Fibroblast of lung (primary cell): ENCODE measurements around the gene NFE2. TPM values are rescaled to one million over a fixed set of nuclear protein-coding genes. Genes with fewer than 3 reads are reported as not detected.

Experiments
- DNase-seq, 2 donors: peaks; one replicate each; pipeline versions ENCODE4 v3.0.0 to v3.0.0-alpha.2; 2010; ENCODE audit warnings: low read depth in 2 of 2
- H2AFZ ChIP-seq: 2 replicates; pipeline ENCODE4 v1.5.1; 2012; ENCODE audit warnings: low read length, control low read depth, inconsistent platforms
- H3K27ac ChIP-seq: 2 replicates; pipeline ENCODE4 v1.5.1; 2011; ENCODE audit warnings: low read length, control low read depth; ENCODE audit not compliant: insufficient read depth
- H3K27me3 ChIP-seq: 2 replicates; pipeline ENCODE4 v1.5.1; 2011; ENCODE audit warnings: mild to moderate bottlenecking, low read length; ENCODE audit not compliant: control insufficient read depth, insufficient read depth
- H3K36me3 ChIP-seq: 2 replicates; pipeline ENCODE4 v1.5.1; 2011; ENCODE audit warnings: low read length; ENCODE audit not compliant: control insufficient read depth, insufficient read depth
- H3K4me1 ChIP-seq: 2 replicates; pipeline ENCODE4 v1.5.1; 2011; ENCODE audit warnings: low read length; ENCODE audit not compliant: control insufficient read depth, insufficient read depth; ENCODE audit errors: extremely low read depth
- H3K4me2 ChIP-seq: 2 replicates; pipeline ENCODE4 v1.5.1; 2011; ENCODE audit warnings: low read length, control low read depth; ENCODE audit not compliant: insufficient read depth; ENCODE audit errors: extremely low read depth
- H3K4me3 ChIP-seq, 4 experiments: fragments of 200-600 bp in 1 of 4; sonication (generic) in 1 of 4; replicated peaks in 1 of 4; 2 replicates each; pipeline ENCODE4 v1.5.1; 2011 to 2016; ENCODE audit warnings: low read length in 4 of 4, low read depth in 3 of 4, mild to moderate bottlenecking in 3 of 4, control low read depth in 2 of 4, inconsistent platforms in 1 of 4, mixed read lengths in 1 of 4; ENCODE audit not compliant: insufficient read depth in 1 of 4; ENCODE audit errors: control extremely low read depth in 1 of 4
- H3K79me2 ChIP-seq: 2 replicates; pipeline ENCODE4 v1.5.1; 2012; ENCODE audit warnings: mild to moderate bottlenecking, low read length, inconsistent platforms; ENCODE audit not compliant: control insufficient read depth, insufficient read depth
- H3K9ac ChIP-seq: 2 replicates; pipeline ENCODE4 v1.5.1; 2011; ENCODE audit warnings: mild to moderate bottlenecking, low read length, control low read depth; ENCODE audit not compliant: insufficient read depth
- H3K9me3 ChIP-seq: 2 replicates; pipeline ENCODE4 v1.5.1; 2012; ENCODE audit warnings: low read depth, low read length; ENCODE audit not compliant: control insufficient read depth, insufficient read depth
- H4K20me1 ChIP-seq: 2 replicates; pipeline ENCODE4 v1.5.1; 2011; ENCODE audit warnings: low read length; ENCODE audit not compliant: control insufficient read depth, insufficient read depth; ENCODE audit errors: extremely low read depth
- EZH2 ChIP-seq: IDR thresholded peaks from 2 replicates; pipeline ENCODE4 v1.5.1; 2012; ENCODE audit warnings: low read length, control low read depth, mild to moderate bottlenecking; ENCODE audit errors: missing control alignments
- polyA minus RNA-seq: library from RNA; depleted of rRNA, polyadenylated mRNA; stranded (reverse); fragments of >200 nt; gene quantifications from 2 replicates; pipeline ENCODE4 v1.2.3, GENCODE V29; 2011; ENCODE audit warnings: low replicate concordance
- polyA plus RNA-seq, 2 donors: library from polyadenylated mRNA; depleted of rRNA in 1 of 2; stranded (reverse) in 1 of 2; unstranded in 1 of 2; fragments of >200 nt; gene quantifications; 2 replicates each; pipeline ENCODE4 v1.2.1, GENCODE V29; 2011 to 2012; ENCODE audit warnings: missing spikeins in 1 of 2
- total RNA-seq: library from RNA; depleted of rRNA; stranded (reverse); fragments of >200 nt; gene quantifications from 2 replicates; pipeline ENCODE4 v1.2.1, GENCODE V29; 2014
- TF ChIP-seq, protein P1 (sequence below), 2 donors: IDR thresholded peaks in 1 of 2; conservative IDR thresholded peaks in 1 of 2; 1 replicate in 1 of 2; 2 replicates in 1 of 2; pipeline ENCODE4 v1.5.1; 2011 to 2012; ENCODE audit warnings: low read length in 2 of 2, control low read depth in 1 of 2, inconsistent platforms in 1 of 2, low read depth in 1 of 2, mild to moderate bottlenecking in 1 of 2

Gene NFE2
- total RNA-seq, result under 0.01 and 0.17 TPM in 2 replicates
- 0.07 and 0.34 TPM in 2 replicates for polyA plus RNA-seq
- polyA plus RNA-seq (2012), result 0.42 TPM in 1 of 2 replicates, not detected in the other
- not detected in 2 replicates for polyA minus RNA-seq

DNA sequence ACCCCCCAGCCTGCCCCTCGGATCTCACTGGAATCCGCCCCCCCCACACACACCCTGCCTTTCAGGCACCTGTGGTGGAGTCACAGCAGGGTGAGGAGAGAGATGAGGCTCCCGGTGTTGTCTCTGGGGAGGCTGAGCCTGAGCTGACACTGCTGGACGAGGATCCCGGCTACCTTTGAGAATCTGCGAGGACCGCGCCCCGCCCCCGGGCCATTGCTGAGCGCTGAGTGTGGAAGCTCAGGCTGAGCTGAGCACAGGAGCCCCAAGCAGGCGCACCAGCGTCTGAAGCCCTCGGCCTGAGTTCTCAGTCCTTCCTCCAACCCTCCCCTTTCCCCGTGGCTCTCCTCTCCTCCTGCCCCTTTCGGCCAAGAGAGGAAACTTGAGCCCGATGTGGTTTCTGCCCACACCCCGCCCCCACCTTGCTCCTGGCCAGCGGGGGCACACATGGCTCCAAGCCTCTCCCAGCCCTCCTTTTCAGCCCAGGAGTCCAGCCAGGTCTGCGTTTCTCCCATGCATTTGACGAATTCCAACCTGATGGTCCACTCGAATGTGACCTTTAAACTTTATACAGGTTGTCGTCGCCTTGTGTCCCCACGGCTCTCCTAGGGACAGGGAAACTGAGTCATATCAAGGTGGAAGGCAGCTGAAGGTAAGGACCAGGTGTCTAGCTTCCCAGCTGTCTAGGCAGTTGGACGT, at the start of gene NFE2:
Gene NFE2 (minus strand): TSS at position 284 of the 696 bp plus-strand sequence. CDS start 5,767 bp downstream, outside the sequence.
- no peak within 1 kb of the TSS for H3K9ac ChIP-seq
- DNase-seq, result peak; percentile 68 to 83
- H3K4me3 ChIP-seq, result peak within 1 kb of the TSS in 3 of 4 experiments; percentile 14 to 44 (median 26)
- H4K20me1 ChIP-seq, result no peaks in the 10 kb centered on the region
- peak within 1 kb of the TSS; percentile 78 for H3K4me2 ChIP-seq
- H3K27ac ChIP-seq, result no peak within 1 kb of the TSS
- no peaks in the 10 kb centered on the region for H3K9me3 ChIP-seq
- H2AFZ ChIP-seq, result peak within 1 kb of the TSS; percentile 55
- peaks cover 16% of the 10 kb centered on the region for H3K4me1 ChIP-seq
- no peaks in the 10 kb centered on the region for H3K36me3 ChIP-seq
- H3K79me2 ChIP-seq, result no peaks in the 10 kb centered on the region
- TF ChIP-seq, protein P1, sequence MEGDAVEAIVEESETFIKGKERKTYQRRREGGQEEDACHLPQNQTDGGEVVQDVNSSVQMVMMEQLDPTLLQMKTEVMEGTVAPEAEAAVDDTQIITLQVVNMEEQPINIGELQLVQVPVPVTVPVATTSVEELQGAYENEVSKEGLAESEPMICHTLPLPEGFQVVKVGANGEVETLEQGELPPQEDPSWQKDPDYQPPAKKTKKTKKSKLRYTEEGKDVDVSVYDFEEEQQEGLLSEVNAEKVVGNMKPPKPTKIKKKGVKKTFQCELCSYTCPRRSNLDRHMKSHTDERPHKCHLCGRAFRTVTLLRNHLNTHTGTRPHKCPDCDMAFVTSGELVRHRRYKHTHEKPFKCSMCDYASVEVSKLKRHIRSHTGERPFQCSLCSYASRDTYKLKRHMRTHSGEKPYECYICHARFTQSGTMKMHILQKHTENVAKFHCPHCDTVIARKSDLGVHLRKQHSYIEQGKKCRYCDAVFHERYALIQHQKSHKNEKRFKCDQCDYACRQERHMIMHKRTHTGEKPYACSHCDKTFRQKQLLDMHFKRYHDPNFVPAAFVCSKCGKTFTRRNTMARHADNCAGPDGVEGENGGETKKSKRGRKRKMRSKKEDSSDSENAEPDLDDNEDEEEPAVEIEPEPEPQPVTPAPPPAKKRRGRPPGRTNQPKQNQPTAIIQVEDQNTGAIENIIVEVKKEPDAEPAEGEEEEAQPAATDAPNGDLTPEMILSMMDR (conservative IDR thresholded peaks at IDR 0.05 in 1 of 2, IDR thresholded peaks at IDR 0.05 in 1 of 2; ENCODE audit: low read depth in 1 of 2, low read length in 2 of 2), result peak in 1 of 2 donors; percentile 16
- no peak for TF ChIP-seq EZH2
- peaks cover 38% of the 10 kb centered on the region for H3K27me3 ChIP-seq

DNA sequence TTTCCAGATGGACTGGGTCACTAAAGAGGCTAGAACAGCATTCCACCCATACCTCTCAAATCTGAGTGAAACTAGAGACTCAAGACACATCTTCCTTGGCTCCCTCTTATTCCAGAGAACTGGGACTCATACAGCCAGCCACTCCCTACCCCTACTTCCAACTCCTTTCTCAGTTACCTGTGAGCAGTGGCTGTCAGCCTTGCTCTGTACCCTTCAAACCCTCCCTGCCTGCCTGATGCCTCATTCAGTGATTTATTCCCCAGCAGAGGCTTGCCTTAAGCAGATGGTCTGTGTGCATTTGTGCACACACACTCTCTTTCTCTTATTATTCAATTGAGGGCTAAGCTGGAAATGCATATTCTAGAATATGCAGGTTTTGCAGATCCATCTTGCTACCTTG, 48.9 kb upstream of the NFE2 start:
- peaks cover 19% of the 10 kb centered on the region for H3K36me3 ChIP-seq
- no peaks in the 10 kb centered on the region for H3K79me2 ChIP-seq
- no peak overlapping the region for H3K4me3 ChIP-seq
- no peaks in the 10 kb centered on the region for H3K27me3 ChIP-seq
- no peak for DNase-seq
- no peak overlapping the region for H2AFZ ChIP-seq
- H3K9me3 ChIP-seq, result no peaks in the 10 kb centered on the region
- no peak overlapping the region for H3K4me2 ChIP-seq
- no peak overlapping the region for H3K9ac ChIP-seq
- H4K20me1 ChIP-seq, result no peaks in the 10 kb centered on the region
- TF ChIP-seq, protein P1 (conservative IDR thresholded peaks at IDR 0.05 in 1 of 2, IDR thresholded peaks at IDR 0.05 in 1 of 2; ENCODE audit: low read depth in 1 of 2, low read length in 2 of 2), result no peak
- no peak for TF ChIP-seq EZH2
- no peak overlapping the region for H3K27ac ChIP-seq
- H3K4me1 ChIP-seq, result peaks cover 14% of the 10 kb centered on the region

DNA sequence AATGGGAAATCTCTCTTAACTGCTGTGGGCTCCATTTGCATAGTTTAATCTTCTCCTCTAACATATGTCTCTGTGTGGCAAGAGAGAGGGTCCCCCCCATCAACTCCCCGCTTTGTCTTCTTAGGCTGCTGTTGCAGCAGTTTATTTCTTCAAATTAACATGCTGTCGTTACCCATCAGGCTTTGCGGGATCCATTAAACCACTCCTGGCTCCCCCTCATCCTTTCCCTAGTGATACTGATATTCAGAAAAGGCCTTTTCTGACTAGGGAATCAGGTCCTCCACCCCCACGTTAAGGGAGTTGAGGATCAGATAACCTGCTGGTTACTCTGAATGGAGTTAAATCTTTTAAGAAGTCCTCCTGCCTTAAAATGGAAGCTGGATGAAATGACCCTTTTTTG, 48.2 kb upstream of the NFE2 start:
- Histone ChIP-seq H2AFZ (no peak overlapping the region), H3K27me3 (no peaks in the 10 kb centered on the region), H3K4me2 (no peak overlapping the region), H3K79me2 (no peaks in the 10 kb centered on the region), H3K36me3 (peaks cover 19% of the 10 kb centered on the region), H3K4me1 (peaks cover 14% of the 10 kb centered on the region), H3K9ac (no peak overlapping the region), H3K4me3 (no peak overlapping the region), H4K20me1 (no peaks in the 10 kb centered on the region), H3K27ac (no peak overlapping the region), H3K9me3 (no peaks in the 10 kb centered on the region)
- no peak for TF ChIP-seq EZH2
- TF ChIP-seq, protein P1 (conservative IDR thresholded peaks at IDR 0.05 in 1 of 2, IDR thresholded peaks at IDR 0.05 in 1 of 2; ENCODE audit: low read depth in 1 of 2, low read length in 2 of 2), result no peak
- no peak for DNase-seq
